Fibroblast of mammary gland (primary cell): ENCODE data around the gene LVRN.
"Not testable (repeated sequence)": the region's sequence is repeated elsewhere in the genome, so short reads cannot be mapped to it uniquely, and the experiment has no call there.

ENCODE experiments used
- DNase-seq: peaks from one replicate; pipeline ENCODE4 v3.0.0-alpha.2; 2010; ENCODE audit warnings: low read depth
- H3K4me3 ChIP-seq: 2 replicates; pipeline ENCODE4 v1.5.1; 2011; ENCODE audit warnings: low read depth, mild to moderate bottlenecking, low read length, moderate library complexity; ENCODE audit not compliant: control insufficient read depth
- CTCF ChIP-seq: conservative IDR thresholded peaks from 2 replicates; pipeline ENCODE4 v1.5.1; 2011; ENCODE audit warnings: low read depth, low read length, inconsistent platforms; ENCODE audit not compliant: control insufficient read depth, insufficient read depth

Gene LVRN, protein sequence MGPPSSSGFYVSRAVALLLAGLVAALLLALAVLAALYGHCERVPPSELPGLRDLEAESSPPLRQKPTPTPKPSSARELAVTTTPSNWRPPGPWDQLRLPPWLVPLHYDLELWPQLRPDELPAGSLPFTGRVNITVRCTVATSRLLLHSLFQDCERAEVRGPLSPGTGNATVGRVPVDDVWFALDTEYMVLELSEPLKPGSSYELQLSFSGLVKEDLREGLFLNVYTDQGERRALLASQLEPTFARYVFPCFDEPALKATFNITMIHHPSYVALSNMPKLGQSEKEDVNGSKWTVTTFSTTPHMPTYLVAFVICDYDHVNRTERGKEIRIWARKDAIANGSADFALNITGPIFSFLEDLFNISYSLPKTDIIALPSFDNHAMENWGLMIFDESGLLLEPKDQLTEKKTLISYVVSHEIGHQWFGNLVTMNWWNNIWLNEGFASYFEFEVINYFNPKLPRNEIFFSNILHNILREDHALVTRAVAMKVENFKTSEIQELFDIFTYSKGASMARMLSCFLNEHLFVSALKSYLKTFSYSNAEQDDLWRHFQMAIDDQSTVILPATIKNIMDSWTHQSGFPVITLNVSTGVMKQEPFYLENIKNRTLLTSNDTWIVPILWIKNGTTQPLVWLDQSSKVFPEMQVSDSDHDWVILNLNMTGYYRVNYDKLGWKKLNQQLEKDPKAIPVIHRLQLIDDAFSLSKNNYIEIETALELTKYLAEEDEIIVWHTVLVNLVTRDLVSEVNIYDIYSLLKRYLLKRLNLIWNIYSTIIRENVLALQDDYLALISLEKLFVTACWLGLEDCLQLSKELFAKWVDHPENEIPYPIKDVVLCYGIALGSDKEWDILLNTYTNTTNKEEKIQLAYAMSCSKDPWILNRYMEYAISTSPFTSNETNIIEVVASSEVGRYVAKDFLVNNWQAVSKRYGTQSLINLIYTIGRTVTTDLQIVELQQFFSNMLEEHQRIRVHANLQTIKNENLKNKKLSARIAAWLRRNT

DNA sequence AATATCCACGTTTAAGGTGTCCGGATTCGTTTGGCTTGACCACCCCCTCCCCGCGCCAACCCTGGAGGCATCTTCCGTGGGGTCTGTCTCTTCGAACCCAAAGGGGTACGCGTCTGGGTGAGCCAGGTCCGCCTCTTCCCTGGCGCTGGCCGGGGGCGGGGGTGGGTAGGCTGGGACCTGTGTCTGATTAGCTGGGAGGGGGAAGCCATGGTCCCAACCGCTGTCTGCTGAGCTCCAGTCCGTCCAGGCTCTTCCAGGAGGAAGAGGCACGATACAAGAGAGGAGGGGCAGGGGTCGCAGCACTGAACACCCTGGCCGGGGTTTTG, at the start of gene LVRN:
TSS of gene LVRN (plus strand) at position 237 of the 326 bp plus-strand sequence. CDS start 143 bp downstream, outside the sequence.
- no peak for TF ChIP-seq CTCF
- H3K4me3 ChIP-seq: peak within 1 kb of the TSS; percentile 23
- DNase-seq: no peak

- DNase-seq, H3K4me3 ChIP-seq: not testable (repeated sequence)
Observed at GRCh38 chr5:115913623-115914400, 48.5 kb upstream of the LVRN start.

GRCh38 chr5:115920171-115920725, 42.0 kb upstream of the LVRN start:
- H3K4me3 ChIP-seq: no peak overlapping the region
- DNase-seq: peak; percentile 67
- TF ChIP-seq CTCF: no peak

- not testable (repeated sequence) for DNase-seq, H3K4me3 ChIP-seq
Observed at GRCh38 chr5:115928578-115929407, 33.5 kb upstream of the LVRN start.

- H3K4me3 ChIP-seq, DNase-seq: not testable (repeated sequence)
Observed at GRCh38 chr5:115930171-115930570, 32.1 kb upstream of the LVRN start.

GRCh38 chr5:115930630-115931337, 31.5 kb upstream of the LVRN start:
- DNase-seq: no peak
- no peak for TF ChIP-seq CTCF
- no peak overlapping the region for H3K4me3 ChIP-seq

DNA sequence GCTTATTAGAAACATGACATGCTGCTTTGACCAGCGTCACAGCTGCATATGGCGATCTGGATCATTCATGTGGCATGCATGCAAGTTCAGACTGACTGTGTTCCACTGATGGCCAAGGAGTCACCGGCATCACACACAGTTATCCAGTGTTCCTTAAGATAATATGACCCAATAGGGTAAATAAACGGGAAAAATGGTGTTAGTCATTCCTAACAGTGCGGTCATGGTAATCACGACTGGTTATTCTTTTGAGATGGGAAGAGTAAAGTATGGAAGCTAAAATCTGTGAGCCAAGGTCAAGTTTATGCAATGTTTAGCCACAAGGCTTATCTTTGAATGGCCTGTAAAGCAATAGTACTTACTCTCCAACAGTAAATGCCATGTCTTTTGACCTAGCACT, 29.3 kb upstream of the LVRN start:
- TF ChIP-seq CTCF: no peak
- H3K4me3 ChIP-seq: no peak overlapping the region
- DNase-seq: no peak
